Measurements from ENCODE around the gene DGKB. TPM values are rescaled to one million over a fixed set of nuclear protein-coding genes. Genes with fewer than 3 reads are reported as not detected.

The DGKB gene
- polyA plus RNA-seq, 1 experiment = 0.04 TPM

- Histone ChIP-seq H3K4me3 (ENCODE audit: low read depth, low read length) (no peak overlapping the region), H3K27me3 (ENCODE audit: control insufficient read depth, insufficient read depth, low read length) (no peaks in the 10 kb centered on the region), H3K27ac (ENCODE audit: low read depth, low read length) (no peak overlapping the region), H3K9me3 (ENCODE audit: control insufficient read depth, insufficient read depth, low read length) (no peaks in the 10 kb centered on the region)
- ChIA-PET POLR2A (no interaction called here), CTCF (no interaction called here)
- TF ChIP-seq CTCF (IDR thresholded peaks at IDR 0.05; ENCODE audit: low read depth, low read length) = no peak
- no peak for DNase-seq (ENCODE audit: low read depth, low spot score)
Measured at GRCh38 chr7:14590206-14590605, 312.3 kb downstream of the DGKB start.

- Histone ChIP-seq H3K9me3 (ENCODE audit: control insufficient read depth, insufficient read depth, low read length) (no peaks in the 10 kb centered on the region), H3K27ac (ENCODE audit: low read depth, low read length) (no peak overlapping the region), H3K4me3 (ENCODE audit: low read depth, low read length) (no peak overlapping the region), H3K27me3 (ENCODE audit: control insufficient read depth, insufficient read depth, low read length) (no peaks in the 10 kb centered on the region)
- DNase-seq (ENCODE audit: low read depth, low spot score) = no peak
- POLR2A ChIA-PET = no interaction called here
- no peak for TF ChIP-seq CTCF (IDR thresholded peaks at IDR 0.05; ENCODE audit: low read depth, low read length)
- CTCF ChIA-PET = no interaction called here
Measured at GRCh38 chr7:14585232-14585631, 317.3 kb downstream of the DGKB start.

- H3K9me3 ChIP-seq (ENCODE audit: control insufficient read depth, insufficient read depth, low read length) = no peaks in the 10 kb centered on the region
- ChIA-PET POLR2A (no interaction called here), CTCF (no interaction called here)
- DNase-seq (ENCODE audit: low read depth, low spot score) = no peak
- no peak overlapping the region for H3K27ac ChIP-seq (ENCODE audit: low read depth, low read length)
- no peaks in the 10 kb centered on the region for H3K27me3 ChIP-seq (ENCODE audit: control insufficient read depth, insufficient read depth, low read length)
- TF ChIP-seq CTCF (IDR thresholded peaks at IDR 0.05; ENCODE audit: low read depth, low read length) = no peak
- H3K4me3 ChIP-seq (ENCODE audit: low read depth, low read length) = no peak overlapping the region
Measured at GRCh38 chr7:14583518-14583917, 319.0 kb downstream of the DGKB start.

GRCh38 chr7:14582010-14582409 lies 320.5 kb downstream of the DGKB start:
- H3K4me3 ChIP-seq (ENCODE audit: low read depth, low read length) = no peak overlapping the region
- H3K27ac ChIP-seq (ENCODE audit: low read depth, low read length) = no peak overlapping the region
- no peak for TF ChIP-seq CTCF (IDR thresholded peaks at IDR 0.05; ENCODE audit: low read depth, low read length)
- ChIA-PET CTCF (no interaction called here), POLR2A (no interaction called here)
- H3K27me3 ChIP-seq (ENCODE audit: control insufficient read depth, insufficient read depth, low read length) = no peaks in the 10 kb centered on the region
- no peak for DNase-seq (ENCODE audit: low read depth, low spot score)
- H3K9me3 ChIP-seq (ENCODE audit: control insufficient read depth, insufficient read depth, low read length) = no peaks in the 10 kb centered on the region

GRCh38 chr7:14579971-14580370 lies 322.6 kb downstream of the DGKB start:
- DNase-seq (ENCODE audit: low read depth, low spot score) = no peak
- ChIA-PET POLR2A (no interaction called here), CTCF (interaction anchor here (1.0 kb wide), 1 partner anchor 112 kb away, joined by 3 read pairs; no protein-coding TSS in a partner anchor)
- Histone ChIP-seq H3K27ac (ENCODE audit: low read depth, low read length) (no peak overlapping the region), H3K9me3 (ENCODE audit: control insufficient read depth, insufficient read depth, low read length) (no peaks in the 10 kb centered on the region), H3K4me3 (ENCODE audit: low read depth, low read length) (no peak overlapping the region), H3K27me3 (ENCODE audit: control insufficient read depth, insufficient read depth, low read length) (no peaks in the 10 kb centered on the region)
- no peak for TF ChIP-seq CTCF (IDR thresholded peaks at IDR 0.05; ENCODE audit: low read depth, low read length)

All from AG04450 (cell line).